ENCODE data around the gene GATB.

GRCh38 chr4:151668689-151669402, 92.0 kb downstream of the GATB start:
- no peak for TF ChIP-seq CTCF (conservative IDR thresholded peaks at IDR 0.05 in 1 of 2, IDR thresholded peaks at IDR 0.05 in 1 of 2; ENCODE audit: extremely low read depth in 1 of 2, insufficient read depth in 1 of 2, low read depth in 1 of 2, low read length in 2 of 2)
- no peak for TF ChIP-seq EZH2 (IDR thresholded peaks at IDR 0.05; ENCODE audit: borderline replicate concordance, low read length)
